ELR (cell line): Measurements from ENCODE around the gene TRMT11.

Experiments used
- DNase-seq: peaks from one replicate; pipeline ENCODE4 v3.0.0-alpha.2; 2015; ENCODE audit warnings: low read depth

TRMT11 gene

DNA sequence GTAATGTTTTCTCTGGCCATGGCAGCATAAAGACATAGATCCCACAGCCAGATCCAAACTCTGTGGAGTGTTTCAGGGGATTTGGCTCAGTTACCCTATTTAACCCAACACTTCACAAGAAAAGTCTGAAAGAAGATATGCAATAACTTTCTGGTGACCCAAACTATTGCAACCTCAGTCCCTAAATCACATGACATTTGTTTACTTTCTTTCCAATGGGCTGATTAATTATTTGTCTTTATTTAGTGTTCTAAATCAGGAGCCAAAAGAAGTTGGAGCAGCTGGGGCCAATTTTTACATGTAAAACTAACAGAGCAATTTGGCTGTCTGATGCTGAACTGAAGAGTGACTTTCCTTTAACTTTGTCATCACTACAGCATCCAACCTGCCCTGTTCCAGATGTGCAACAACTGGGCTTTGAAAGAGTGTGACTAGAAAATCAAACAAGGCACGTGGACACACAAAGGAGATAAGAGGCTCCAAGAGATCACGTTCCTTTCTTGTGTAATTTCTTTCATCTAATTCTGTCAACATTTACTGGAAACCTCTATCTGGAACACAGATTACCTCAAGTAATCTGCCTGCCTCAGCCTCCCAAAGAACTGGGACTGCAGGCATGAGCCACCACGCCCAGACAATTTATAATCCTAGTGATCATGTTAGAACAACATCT, 90.8 kb downstream of the TRMT11 start:
- DNase-seq, result no peak

DNA sequence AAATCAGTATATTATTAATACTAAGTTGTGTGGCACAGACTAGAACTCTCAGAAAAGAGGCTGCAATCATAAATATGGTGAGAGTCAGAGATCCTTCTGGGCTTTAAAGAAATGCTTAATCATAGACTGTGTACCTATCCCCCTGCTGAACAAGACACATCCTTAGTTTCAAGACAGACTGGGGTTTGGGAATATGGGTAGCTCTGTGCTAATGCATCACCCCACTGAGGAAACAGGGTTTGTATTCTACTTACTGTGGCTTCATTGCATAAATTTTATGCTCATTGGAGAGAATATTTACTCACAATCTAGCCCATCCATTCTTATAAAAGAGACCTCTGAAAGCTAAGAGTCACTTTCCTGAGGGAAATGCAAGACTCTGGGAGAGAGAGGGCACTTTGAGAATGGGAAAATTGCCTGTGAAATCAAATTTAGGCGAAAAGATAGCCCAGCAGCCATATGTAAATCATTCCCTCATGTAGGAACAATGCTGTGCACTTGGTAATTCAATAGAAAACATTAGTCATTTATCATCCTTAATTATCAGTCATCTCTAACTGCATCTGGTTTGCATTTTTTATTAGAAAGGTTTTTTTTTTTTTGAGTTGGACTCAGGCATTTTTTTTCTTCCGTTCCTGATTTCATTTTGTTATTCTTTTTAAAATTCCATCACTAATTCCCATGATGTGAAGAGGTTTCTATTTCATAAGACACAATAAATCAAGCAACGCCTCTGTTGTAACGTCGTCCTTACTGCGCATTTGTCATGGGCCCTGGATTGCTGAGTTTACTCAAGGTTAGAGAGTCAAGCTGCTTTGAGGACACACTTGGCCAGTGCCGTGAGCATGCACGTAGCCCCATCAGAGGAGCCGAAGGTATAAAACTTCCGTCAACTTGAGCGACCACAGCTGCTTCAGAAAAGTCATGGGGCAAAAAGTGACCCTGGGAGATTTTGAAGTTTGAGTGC, 91.8 kb downstream of the TRMT11 start:
- no peak for DNase-seq

DNA sequence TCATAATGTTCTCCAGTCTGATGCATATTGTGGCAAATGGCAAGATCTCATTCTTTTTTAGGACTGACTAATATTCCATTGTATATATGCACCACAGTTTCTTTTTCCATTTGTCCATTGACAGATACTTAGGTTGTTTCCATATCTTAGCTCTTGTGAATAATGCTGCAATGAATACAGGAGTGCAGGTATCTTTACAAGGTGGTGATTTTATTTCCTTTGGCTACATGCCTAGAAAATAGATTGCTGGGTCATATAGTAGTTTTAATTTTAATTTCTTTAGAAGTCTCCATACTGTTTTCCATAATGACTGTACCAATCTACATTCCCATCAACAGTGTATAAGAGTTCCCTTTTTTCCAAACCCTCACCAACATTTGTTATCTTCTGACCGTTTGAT, 97.5 kb downstream of the TRMT11 start:
- no peak for DNase-seq

DNA sequence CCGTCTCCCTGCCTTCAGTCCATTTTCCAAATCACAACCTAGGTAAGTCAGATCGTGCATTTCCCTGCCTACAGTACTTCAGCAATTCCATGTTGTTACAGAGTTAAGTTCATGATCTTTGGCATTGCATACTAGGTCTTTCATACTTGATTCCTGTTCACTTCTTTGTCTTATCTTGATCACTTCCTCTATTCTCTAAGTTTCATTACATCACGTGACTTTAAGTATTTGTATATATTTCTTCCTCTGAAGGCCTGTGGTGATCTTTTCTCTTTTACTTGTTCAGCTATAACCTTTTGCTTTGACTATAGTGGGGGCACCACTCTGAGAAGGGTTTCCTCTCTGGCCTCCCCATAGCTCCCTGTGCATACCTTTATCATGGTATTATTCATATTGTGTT, 100.2 kb downstream of the TRMT11 start:
- DNase-seq, result no peak
